Esophagus muscularis mucosa (tissue), 4 donors: ENCODE measurements around the gene DHCR24.

ENCODE experiments used
- EP300 ChIP-seq: sonication (generic); formaldehyde crosslinking; IDR thresholded peaks from one replicate; pipeline ENCODE4 v1.6.1; 2017; ENCODE audit warnings: antibody characterized with exemption
- POLR2A ChIP-seq: fragments of 450-650 bp; IDR thresholded peaks from one replicate; pipeline ENCODE4 v1.6.1; 2017; ENCODE audit warnings: antibody characterized with exemption, moderate library complexity, mild to moderate bottlenecking, low read depth
- POLR2AphosphoS5 ChIP-seq, 2 donors: sonication (generic); formaldehyde crosslinking; IDR thresholded peaks; one replicate each; pipeline ENCODE4 v1.6.1; 2017; ENCODE audit warnings: antibody characterized with exemption in 2 of 2
- TF ChIP-seq, protein P1 (sequence below), 3 experiments: fragments of 200-600 bp in 2 of 3; fragments of 450-650 bp in 1 of 3; sonication (generic) in 2 of 3; IDR thresholded peaks; one replicate each; pipeline ENCODE4 v1.5.1; 2017 to 2019; ENCODE audit warnings: antibody characterized with exemption in 3 of 3, mild to moderate bottlenecking in 2 of 3, moderate library complexity in 1 of 3

GRCh38 chr1:54865238-54866073, 21.5 kb downstream of the DHCR24 start:
- TF ChIP-seq, protein P1, sequence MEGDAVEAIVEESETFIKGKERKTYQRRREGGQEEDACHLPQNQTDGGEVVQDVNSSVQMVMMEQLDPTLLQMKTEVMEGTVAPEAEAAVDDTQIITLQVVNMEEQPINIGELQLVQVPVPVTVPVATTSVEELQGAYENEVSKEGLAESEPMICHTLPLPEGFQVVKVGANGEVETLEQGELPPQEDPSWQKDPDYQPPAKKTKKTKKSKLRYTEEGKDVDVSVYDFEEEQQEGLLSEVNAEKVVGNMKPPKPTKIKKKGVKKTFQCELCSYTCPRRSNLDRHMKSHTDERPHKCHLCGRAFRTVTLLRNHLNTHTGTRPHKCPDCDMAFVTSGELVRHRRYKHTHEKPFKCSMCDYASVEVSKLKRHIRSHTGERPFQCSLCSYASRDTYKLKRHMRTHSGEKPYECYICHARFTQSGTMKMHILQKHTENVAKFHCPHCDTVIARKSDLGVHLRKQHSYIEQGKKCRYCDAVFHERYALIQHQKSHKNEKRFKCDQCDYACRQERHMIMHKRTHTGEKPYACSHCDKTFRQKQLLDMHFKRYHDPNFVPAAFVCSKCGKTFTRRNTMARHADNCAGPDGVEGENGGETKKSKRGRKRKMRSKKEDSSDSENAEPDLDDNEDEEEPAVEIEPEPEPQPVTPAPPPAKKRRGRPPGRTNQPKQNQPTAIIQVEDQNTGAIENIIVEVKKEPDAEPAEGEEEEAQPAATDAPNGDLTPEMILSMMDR (IDR thresholded peaks at IDR 0.05), result no peak
- no peak for TF ChIP-seq POLR2A
- TF ChIP-seq EP300, result no peak
- TF ChIP-seq POLR2AphosphoS5 (IDR thresholded peaks at IDR 0.05), result no peak
